H9 (cell line): ENCODE data around the gene AQP5. TPM values are rescaled to one million over a fixed set of nuclear protein-coding genes. Genes with fewer than 3 reads are reported as not detected.

Experiments
- DNase-seq: peaks from one replicate; pipeline ENCODE4 v3.0.0-alpha.2; 2017
- H2AFZ ChIP-seq: one replicate; pipeline ENCODE4 v1.6.1; 2013; ENCODE audit warnings: mild to moderate bottlenecking, low read length, control low read depth, moderate library complexity
- H2AK5ac ChIP-seq: 2 replicates; pipeline ENCODE4 v1.6.1; 2013; ENCODE audit warnings: low read length, control low read depth, mixed read lengths; ENCODE audit not compliant: insufficient read length
- H2BK120ac ChIP-seq: one replicate; pipeline ENCODE4 v1.6.1; 2013; ENCODE audit warnings: low read depth, mild to moderate bottlenecking, low read length, control low read depth, inconsistent platforms; ENCODE audit not compliant: poor library complexity, severe bottlenecking
- H2BK12ac ChIP-seq: 2 replicates; pipeline ENCODE4 v1.6.1; 2013; ENCODE audit warnings: low read length, control low read depth, mixed read lengths, low read depth; ENCODE audit not compliant: insufficient read length
- H2BK15ac ChIP-seq: 2 replicates; pipeline ENCODE4 v1.6.1; 2013; ENCODE audit warnings: low read depth, low read length, control low read depth
- H2BK20ac ChIP-seq: one replicate; pipeline ENCODE4 v1.6.1; 2013; ENCODE audit warnings: low read depth, mild to moderate bottlenecking, low read length, control low read depth, inconsistent platforms; ENCODE audit not compliant: poor library complexity, severe bottlenecking
- H2BK5ac ChIP-seq: 2 replicates; pipeline ENCODE4 v1.6.1; 2013; ENCODE audit warnings: low read length, control low read depth, mixed read lengths; ENCODE audit not compliant: insufficient read length
- H3K14ac ChIP-seq: 2 replicates; pipeline ENCODE4 v1.6.1; 2013; ENCODE audit warnings: low read length, control low read depth; ENCODE audit not compliant: insufficient read depth
- H3K18ac ChIP-seq: 2 replicates; pipeline ENCODE4 v1.6.1; 2013; ENCODE audit warnings: low read depth, mild to moderate bottlenecking, mixed read lengths, low read length, control low read depth; ENCODE audit not compliant: insufficient read length
- H3K23ac ChIP-seq: 2 replicates; pipeline ENCODE4 v1.6.1; 2013; ENCODE audit warnings: low read length, control low read depth, mixed read lengths, low read depth; ENCODE audit not compliant: insufficient read length
- H3K23me2 ChIP-seq: 2 replicates; pipeline ENCODE4 v1.6.1; 2013; ENCODE audit warnings: low read depth, mild to moderate bottlenecking, mixed read lengths, low read length, control low read depth; ENCODE audit not compliant: insufficient read length, poor library complexity, severe bottlenecking
- H3K27ac ChIP-seq: 2 replicates; pipeline ENCODE4 v1.5.1; 2013; ENCODE audit warnings: low read length, control low read depth, mixed read lengths, low read depth; ENCODE audit not compliant: insufficient read length
- H3K27me3 ChIP-seq: 2 replicates; pipeline ENCODE4 v1.6.1; 2013; ENCODE audit warnings: low read length, control low read depth, inconsistent platforms; ENCODE audit not compliant: insufficient read depth
- H3K4ac ChIP-seq: 2 replicates; pipeline ENCODE4 v1.6.1; 2013; ENCODE audit warnings: low read depth, mild to moderate bottlenecking, control low read depth, inconsistent platforms, low read length, moderate library complexity
- H3K4me1 ChIP-seq: 2 replicates; pipeline ENCODE4 v1.6.1; 2013; ENCODE audit warnings: low read length, control low read depth, inconsistent platforms; ENCODE audit not compliant: insufficient read depth
- H3K4me2 ChIP-seq: 2 replicates; pipeline ENCODE4 v1.6.1; 2013; ENCODE audit warnings: low read length, control low read depth, mixed read lengths; ENCODE audit not compliant: insufficient read length, insufficient read depth
- H3K56ac ChIP-seq: 2 replicates; pipeline ENCODE4 v1.6.1; 2013; ENCODE audit warnings: low read depth, mild to moderate bottlenecking, mixed read lengths, low read length, control low read depth; ENCODE audit not compliant: insufficient read length
- H3K79me1 ChIP-seq: 2 replicates; pipeline ENCODE4 v1.6.1; 2013; ENCODE audit warnings: low read depth, mild to moderate bottlenecking, moderate library complexity, low read length, control low read depth, inconsistent platforms; ENCODE audit not compliant: insufficient read depth, poor library complexity, severe bottlenecking
- H3K79me2 ChIP-seq: 2 replicates; pipeline ENCODE4 v1.6.1; 2013; ENCODE audit warnings: low read length, control low read depth, inconsistent platforms; ENCODE audit not compliant: insufficient read depth
- H3K9ac ChIP-seq: 2 replicates; pipeline ENCODE4 v1.6.1; 2013; ENCODE audit warnings: low read length, control low read depth, mixed read lengths; ENCODE audit not compliant: insufficient read length; ENCODE audit errors: extremely low read depth
- H3K9me3 ChIP-seq: one replicate; pipeline ENCODE4 v1.6.1; 2013; ENCODE audit warnings: low read depth, low read length, inconsistent platforms; ENCODE audit not compliant: control insufficient read depth
- H3T11ph ChIP-seq: one replicate; pipeline ENCODE4 v1.6.1; 2013; ENCODE audit warnings: mild to moderate bottlenecking, low read length, control low read depth, inconsistent platforms
- H4K20me1 ChIP-seq: one replicate; pipeline ENCODE4 v1.6.1; 2013; ENCODE audit not compliant: control insufficient read depth, insufficient read length, insufficient read depth
- H4K5ac ChIP-seq: 2 replicates; pipeline ENCODE4 v1.6.1; 2013; ENCODE audit warnings: low read depth, mild to moderate bottlenecking, mixed read lengths, low read length, control low read depth; ENCODE audit not compliant: insufficient read length
- H4K8ac ChIP-seq: replicated peaks from 2 replicates; pipeline ENCODE4 v1.6.1; 2013; ENCODE audit warnings: low read length, control low read depth, mixed read lengths, low read depth; ENCODE audit not compliant: insufficient read length
- H4K91ac ChIP-seq: 2 replicates; pipeline ENCODE4 v1.6.1; 2013; ENCODE audit warnings: low read depth, mild to moderate bottlenecking, moderate library complexity, mixed read lengths, low read length, control low read depth; ENCODE audit not compliant: insufficient read length
- H3K27ac Mint-ChIP-seq, 3 experiments: 2 replicates in 2 of 3; 3 replicates in 1 of 3; pipeline ENCODE4 v1.8.0; 2020 to 2021; ENCODE audit warnings: mixed read lengths in 3 of 3, mild to moderate bottlenecking in 1 of 3, moderate library complexity in 1 of 3
- H3K27me3 Mint-ChIP-seq: 2 replicates; pipeline ENCODE4 v1.8.0; 2021; ENCODE audit warnings: low read depth, mild to moderate bottlenecking, moderate library complexity, mixed read lengths
- H3K36me3 Mint-ChIP-seq, 3 experiments: 2 replicates in 2 of 3; 3 replicates in 1 of 3; pipeline ENCODE4 v1.8.0; 2020 to 2021; ENCODE audit warnings: low read depth in 3 of 3, mixed read lengths in 3 of 3; ENCODE audit not compliant: insufficient read depth in 1 of 3
- H3K4me1 Mint-ChIP-seq, 2 experiments: 2 replicates each; pipeline ENCODE4 v1.8.0; 2020; ENCODE audit warnings: mixed read lengths in 2 of 2
- H3K4me3 Mint-ChIP-seq, 2 experiments: 2 replicates in 1 of 2; 3 replicates in 1 of 2; pipeline ENCODE4 v1.8.0; 2020 to 2021; ENCODE audit warnings: mild to moderate bottlenecking in 2 of 2, mixed read lengths in 2 of 2, moderate library complexity in 1 of 2
- H3K9me3 Mint-ChIP-seq, 2 experiments: 2 replicates in 1 of 2; 3 replicates in 1 of 2; pipeline ENCODE4 v1.8.0; 2020; ENCODE audit warnings: mild to moderate bottlenecking in 2 of 2, mixed read lengths in 2 of 2, moderate library complexity in 1 of 2
- WGBS: extraction: QIAGEN DNeasy Blood & Tissue Kit; methylation state at CpG from one replicate; pipeline ENCODE4 v1.1.7; 2013; ENCODE audit warnings: missing lambda C conversion rate, low lambda C conversion rate, mixed read lengths; ENCODE audit not compliant: insufficient read length; ENCODE audit errors: extremely low coverage; 5-methylcytosine and 5-hydroxymethylcytosine counted together
- total RNA-seq: library from RNA; stranded (reverse); gene quantifications from 2 replicates; pipeline ENCODE4 v1.2.1, GENCODE V29; 2021
- TF ChIP-seq, protein P1 (sequence below): fragments of 200-600 bp; sonication (generic); conservative IDR thresholded peaks from 3 replicates; pipeline ENCODE4 v1.8.0; 2021; ENCODE audit warnings: antibody characterized with exemption, mild to moderate bottlenecking

Gene AQP5
- total RNA-seq, 1 experiment from 2014 or later, result 2.8 TPM

DNA sequence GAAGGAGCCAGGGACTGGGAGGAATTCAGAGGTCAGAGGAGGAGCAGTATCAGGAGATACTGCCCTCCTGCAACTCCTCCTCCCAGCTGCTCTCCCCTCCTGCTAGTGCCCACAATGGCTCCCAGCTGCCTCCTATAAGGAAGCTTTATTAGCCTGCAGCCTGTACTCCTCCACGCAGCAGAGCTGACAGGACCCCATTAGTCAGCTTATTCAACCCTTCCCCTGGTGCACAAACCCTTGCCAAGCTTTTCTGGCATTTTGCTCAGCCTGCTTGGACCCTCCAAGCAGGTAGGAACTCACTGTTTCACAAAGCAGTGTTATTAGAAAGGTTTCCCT is 18.1 kb upstream of the AQP5 start:
- no peak overlapping the region for H2BK15ac ChIP-seq
- H3K18ac ChIP-seq, result no peak overlapping the region
- no CpG with 5 or more reads among the region's 1 CpG for WGBS
- no peak overlapping the region for H2BK20ac ChIP-seq
- H3K36me3 Mint-ChIP-seq, result no peaks in the 10 kb centered on the region; a peak in 1 of 7 replicates
- no peak overlapping the region for H2BK5ac ChIP-seq
- H3K9me3 Mint-ChIP-seq, result no peaks in the 10 kb centered on the region
- H3K4me1 ChIP-seq, result no peaks in the 10 kb centered on the region; the same call in 1 of the 2 replicates
- H2BK120ac ChIP-seq, result no peak overlapping the region
- no peak for DNase-seq
- H3K23ac ChIP-seq, result no peak overlapping the region
- H3K23me2 ChIP-seq, result peaks cover 5% of the 10 kb centered on the region
- no peaks in the 10 kb centered on the region for H3K9me3 ChIP-seq
- H2AK5ac ChIP-seq, result no peak overlapping the region
- H4K20me1 ChIP-seq, result no peaks in the 10 kb centered on the region
- H3K27me3 ChIP-seq, result no peaks in the 10 kb centered on the region
- no peak overlapping the region for H3K56ac ChIP-seq
- H2BK12ac ChIP-seq, result no peak overlapping the region
- H3K79me2 ChIP-seq, result no peaks in the 10 kb centered on the region
- H4K91ac ChIP-seq, result no peak overlapping the region
- peaks cover 41 to 59% of the 10 kb centered on the region in 2 experiments for H3K4me1 Mint-ChIP-seq
- no peak overlapping the region for H3K4ac ChIP-seq
- H2AFZ ChIP-seq, result no peak overlapping the region
- no peak overlapping the region for H3T11ph ChIP-seq
- H4K5ac ChIP-seq, result no peak overlapping the region
- no peak overlapping the region for H3K27ac ChIP-seq
- TF ChIP-seq, protein P1, sequence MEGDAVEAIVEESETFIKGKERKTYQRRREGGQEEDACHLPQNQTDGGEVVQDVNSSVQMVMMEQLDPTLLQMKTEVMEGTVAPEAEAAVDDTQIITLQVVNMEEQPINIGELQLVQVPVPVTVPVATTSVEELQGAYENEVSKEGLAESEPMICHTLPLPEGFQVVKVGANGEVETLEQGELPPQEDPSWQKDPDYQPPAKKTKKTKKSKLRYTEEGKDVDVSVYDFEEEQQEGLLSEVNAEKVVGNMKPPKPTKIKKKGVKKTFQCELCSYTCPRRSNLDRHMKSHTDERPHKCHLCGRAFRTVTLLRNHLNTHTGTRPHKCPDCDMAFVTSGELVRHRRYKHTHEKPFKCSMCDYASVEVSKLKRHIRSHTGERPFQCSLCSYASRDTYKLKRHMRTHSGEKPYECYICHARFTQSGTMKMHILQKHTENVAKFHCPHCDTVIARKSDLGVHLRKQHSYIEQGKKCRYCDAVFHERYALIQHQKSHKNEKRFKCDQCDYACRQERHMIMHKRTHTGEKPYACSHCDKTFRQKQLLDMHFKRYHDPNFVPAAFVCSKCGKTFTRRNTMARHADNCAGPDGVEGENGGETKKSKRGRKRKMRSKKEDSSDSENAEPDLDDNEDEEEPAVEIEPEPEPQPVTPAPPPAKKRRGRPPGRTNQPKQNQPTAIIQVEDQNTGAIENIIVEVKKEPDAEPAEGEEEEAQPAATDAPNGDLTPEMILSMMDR, result no peak
- H3K27ac Mint-ChIP-seq, result no peak overlapping the region
- no peak overlapping the region for H3K14ac ChIP-seq
- H3K9ac ChIP-seq, result no peak overlapping the region
- H4K8ac ChIP-seq, result no peak overlapping the region
- H3K4me3 Mint-ChIP-seq, result no peak overlapping the region
- H3K27me3 Mint-ChIP-seq, result peaks cover 27% of the 10 kb centered on the region
- no peak overlapping the region for H3K4me2 ChIP-seq
- H3K79me1 ChIP-seq, result no peaks in the 10 kb centered on the region
